Fibroblast of peridontal ligament (primary cell): ENCODE measurements around the gene CELF5.
"Not testable (repeated sequence)": the region's sequence is repeated elsewhere in the genome, so short reads cannot be mapped to it uniquely, and the experiment has no call there.

Experiments
- DNase-seq: peaks from one replicate; pipeline ENCODE4 v3.0.0-alpha.2; 2010; ENCODE audit errors: extremely low read depth

Gene CELF5

DNA sequence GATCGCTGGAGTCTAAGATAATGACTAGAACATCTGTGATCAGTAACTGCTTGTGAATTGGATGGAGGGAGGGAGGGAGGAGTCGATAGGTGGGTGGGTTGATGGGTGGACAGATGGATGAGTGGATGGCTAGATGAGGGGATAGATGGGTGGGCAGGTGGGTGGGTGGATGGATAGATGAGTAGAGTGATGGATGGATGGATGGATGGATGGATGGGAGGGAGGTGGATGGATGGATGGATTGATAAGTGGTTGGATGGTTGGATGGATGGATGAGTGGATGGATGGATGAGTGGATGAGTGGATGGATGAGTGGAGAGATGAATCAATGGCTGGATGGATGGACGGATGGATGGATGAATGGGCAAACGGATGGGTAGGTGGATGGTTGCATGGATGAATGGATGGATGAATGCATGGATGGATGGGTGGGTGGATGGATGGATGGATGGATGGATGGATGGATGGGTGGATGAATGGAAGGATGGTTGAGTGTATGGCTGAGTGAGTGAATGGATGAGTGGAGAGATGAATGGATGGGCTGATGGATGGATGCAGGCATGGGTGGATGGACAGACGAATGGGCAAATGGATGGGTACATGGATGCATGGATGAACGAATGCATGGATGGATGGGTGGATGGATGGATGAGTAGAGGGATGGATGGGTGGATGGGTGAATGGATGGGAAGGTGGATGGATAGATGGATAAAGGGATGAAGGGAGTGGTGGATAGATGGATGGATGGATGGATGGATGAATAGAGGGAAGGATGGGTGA, 97.9 kb downstream of the CELF5 start:
- no peak for DNase-seq

GRCh38 chr19:3323026-3323425, 98.6 kb downstream of the CELF5 start:
- no peak for DNase-seq

- DNase-seq, result no peak
Measured at GRCh38 chr19:3323658-3324057, 99.2 kb downstream of the CELF5 start.

DNA sequence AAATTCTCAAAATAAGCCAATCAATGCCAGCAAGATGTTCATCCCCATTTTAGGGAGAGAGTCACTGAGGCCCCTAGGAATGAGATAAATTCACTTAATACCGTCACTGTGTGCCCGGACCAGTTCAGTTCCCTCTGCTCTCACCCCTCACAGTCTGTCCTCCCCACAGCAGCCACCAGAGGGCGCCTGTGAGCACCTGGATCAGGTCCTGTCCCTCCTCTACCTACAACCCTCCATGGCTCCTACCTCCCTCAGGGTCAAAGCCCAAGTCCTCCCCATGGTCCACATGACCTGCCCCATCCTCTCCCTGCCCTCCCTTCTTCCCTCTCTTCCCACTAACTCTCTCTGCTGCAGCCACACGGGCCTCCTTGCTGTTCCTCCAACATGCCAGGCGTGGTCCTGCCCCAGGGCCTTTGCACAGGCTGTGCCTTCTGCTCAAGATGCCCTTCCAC, 100.0 kb downstream of the CELF5 start:
- no peak for DNase-seq

- no peak for DNase-seq
Measured at GRCh38 chr19:3325451-3325850, 101.0 kb downstream of the CELF5 start.

GRCh38 chr19:3328743-3329142, 104.3 kb downstream of the CELF5 start:
- DNase-seq, result no peak

DNA sequence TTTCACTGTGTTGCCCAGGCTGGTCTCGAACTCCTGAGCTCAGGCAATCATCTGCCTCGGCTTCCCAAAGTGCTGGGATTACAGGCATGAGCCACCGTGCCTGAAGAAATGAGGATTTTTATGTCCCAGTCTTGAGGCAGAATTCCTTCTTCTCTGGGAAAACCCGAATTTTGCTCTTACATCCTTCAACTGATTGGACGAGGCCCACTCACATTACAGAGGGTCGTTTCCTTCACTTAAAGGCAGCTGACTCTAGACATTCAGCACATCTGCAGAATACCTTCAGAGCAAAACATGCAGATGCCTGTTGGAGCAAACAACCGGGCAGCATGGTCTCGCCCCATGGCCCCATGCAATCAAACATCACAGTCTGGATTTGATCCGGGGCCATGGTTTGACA, 105.6 kb downstream of the CELF5 start:
- DNase-seq, result no peak

GRCh38 chr19:3332232-3332631, 107.8 kb downstream of the CELF5 start:
- not testable (repeated sequence) for DNase-seq

- DNase-seq, result no peak
Measured at GRCh38 chr19:3333020-3333583, 108.6 kb downstream of the CELF5 start.

GRCh38 chr19:3333662-3334061, 109.2 kb downstream of the CELF5 start:
- no peak for DNase-seq

DNA sequence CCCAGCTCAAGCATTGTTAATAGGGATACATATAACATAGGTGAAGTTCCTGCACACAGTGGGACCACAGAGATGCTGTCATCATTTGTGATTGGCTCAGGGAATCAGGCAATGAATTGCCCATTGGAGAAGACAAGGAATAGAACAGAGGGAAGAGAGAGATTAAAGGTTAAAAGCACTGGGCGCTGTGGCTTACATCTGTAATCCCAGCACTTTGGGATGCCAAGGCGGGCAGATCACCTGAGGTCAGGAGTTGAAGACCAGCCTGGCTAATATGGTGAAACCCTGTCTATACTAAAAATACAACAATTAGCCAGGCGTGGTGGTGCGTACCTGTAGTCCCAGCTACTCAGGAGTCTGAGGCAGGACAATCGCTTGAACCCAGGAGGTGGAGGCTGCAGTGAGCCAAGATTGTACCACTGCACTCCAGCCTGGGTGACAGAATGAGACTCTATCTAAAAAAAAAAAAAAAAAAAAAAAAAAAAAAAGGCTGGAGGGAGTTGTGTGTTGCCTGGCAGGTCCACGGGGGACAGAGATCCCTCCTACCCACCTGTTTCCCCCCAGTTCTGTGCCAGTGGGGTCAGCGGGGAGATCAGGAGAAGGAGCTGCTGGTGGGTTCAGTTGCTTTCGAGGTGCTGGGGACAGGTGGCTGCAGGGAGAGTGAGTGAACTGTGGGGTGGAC, 110.4 kb downstream of the CELF5 start:
- not testable (repeated sequence) for DNase-seq

DNA sequence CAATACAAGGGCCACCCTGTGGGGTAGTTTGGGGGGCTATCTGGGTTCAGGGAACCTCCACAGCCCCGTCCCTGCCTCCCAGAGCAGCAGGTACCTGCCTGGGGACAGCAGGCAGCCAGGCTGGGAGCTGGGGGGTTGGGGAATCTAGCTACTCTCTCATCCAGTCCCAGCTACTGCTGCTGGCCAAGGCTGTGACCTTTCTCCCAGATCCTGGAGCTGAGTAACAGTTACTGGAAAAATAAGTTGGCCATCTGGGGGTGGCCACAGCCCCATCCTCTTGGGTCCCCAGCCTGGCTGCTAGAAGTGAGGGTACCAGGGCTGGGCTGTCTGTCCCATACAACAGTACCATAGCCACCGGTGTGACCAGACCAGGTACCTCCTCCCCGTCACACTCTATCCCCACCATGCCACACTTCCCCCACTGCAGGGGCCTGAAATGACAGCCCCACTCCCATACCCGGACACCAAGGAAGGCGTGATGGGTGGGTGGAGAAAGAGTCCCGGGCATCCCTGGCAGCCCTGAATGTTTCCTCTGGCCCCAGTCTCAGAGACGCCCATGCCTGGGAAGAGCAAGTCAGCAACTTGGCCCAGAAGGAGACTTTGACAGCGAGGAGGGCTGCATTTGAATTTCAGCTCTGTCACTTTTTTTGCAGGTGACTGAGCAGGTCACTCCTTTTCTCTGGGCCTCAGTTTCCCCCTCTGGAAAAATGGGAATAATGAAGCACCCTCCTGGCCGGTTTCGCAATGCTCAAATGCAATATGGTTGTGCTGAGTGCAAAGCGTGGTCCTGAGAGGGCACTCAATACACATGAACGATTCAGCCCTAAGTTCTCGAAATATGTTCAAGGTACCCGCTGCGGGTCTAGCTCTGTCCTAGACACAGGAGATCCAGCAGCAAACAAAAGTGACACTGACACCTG, 111.2 kb downstream of the CELF5 start:
- DNase-seq, result peak; percentile 64

- no peak for DNase-seq
Measured at GRCh38 chr19:3336351-3336679, 111.9 kb downstream of the CELF5 start.

- DNase-seq, result peak; percentile 71
Measured at GRCh38 chr19:3336680-3337523, 112.4 kb downstream of the CELF5 start.

- no peak for DNase-seq
Measured at GRCh38 chr19:3338541-3339181, 114.2 kb downstream of the CELF5 start.

DNA sequence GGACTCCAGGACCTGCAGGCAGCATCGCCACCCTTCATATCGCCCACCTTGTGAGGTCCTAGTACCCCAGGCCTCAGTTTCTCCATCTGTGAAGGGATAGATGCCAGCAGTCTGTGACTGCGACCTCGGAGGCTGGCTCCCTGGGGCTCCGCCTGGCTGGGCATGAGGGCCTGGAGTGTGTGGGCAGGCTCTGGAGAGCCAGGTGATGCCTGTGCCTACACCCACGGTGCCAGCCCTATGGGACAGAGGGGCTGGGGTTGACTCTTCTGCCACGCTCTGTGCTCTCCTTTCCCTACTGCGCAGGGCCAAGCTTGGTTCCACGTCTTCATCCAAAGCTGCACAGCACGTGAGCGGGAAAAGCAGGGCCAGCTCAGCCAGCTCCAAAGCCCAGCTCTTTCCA, 115.9 kb downstream of the CELF5 start:
- DNase-seq, result no peak

DNA sequence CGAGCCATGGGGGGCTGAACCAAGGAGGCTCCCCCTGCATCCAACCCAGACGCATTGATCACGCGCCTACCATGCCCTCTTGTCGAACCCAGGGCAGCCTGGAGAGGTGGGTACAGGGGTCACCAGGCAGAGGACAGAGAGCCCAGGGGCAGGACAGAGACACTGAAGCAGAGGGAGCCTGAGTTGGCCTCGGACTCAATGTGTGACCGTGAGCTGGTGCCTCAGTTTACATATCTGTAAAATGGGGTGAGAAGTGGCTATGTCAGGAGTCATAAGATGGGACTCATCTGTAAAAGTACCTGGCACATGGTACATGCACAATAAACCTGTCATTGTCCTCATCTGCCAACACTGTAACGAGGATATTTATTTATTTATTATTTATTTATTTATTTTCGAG, 117.8 kb downstream of the CELF5 start:
- no peak for DNase-seq

DNA sequence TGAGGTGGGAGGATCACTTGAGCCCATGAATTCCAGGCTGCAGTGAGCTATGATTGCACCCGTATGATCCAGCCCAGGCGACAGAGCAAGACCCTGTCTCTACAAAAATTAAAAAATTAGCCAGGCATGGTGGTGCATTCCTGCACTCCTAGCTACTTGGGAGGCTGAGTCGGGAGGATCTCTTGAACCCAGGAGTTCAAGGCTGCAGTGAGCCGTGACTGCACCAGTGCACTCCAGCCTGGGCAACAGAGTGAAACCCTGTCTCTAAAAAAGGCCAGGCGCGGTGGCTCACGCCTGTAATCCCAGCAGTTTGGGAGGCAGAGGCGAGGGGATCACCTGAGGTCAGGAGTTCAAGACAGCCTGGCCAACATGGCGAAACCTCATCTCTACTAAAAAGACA, 118.5 kb downstream of the CELF5 start:
- not testable (repeated sequence) for DNase-seq

DNA sequence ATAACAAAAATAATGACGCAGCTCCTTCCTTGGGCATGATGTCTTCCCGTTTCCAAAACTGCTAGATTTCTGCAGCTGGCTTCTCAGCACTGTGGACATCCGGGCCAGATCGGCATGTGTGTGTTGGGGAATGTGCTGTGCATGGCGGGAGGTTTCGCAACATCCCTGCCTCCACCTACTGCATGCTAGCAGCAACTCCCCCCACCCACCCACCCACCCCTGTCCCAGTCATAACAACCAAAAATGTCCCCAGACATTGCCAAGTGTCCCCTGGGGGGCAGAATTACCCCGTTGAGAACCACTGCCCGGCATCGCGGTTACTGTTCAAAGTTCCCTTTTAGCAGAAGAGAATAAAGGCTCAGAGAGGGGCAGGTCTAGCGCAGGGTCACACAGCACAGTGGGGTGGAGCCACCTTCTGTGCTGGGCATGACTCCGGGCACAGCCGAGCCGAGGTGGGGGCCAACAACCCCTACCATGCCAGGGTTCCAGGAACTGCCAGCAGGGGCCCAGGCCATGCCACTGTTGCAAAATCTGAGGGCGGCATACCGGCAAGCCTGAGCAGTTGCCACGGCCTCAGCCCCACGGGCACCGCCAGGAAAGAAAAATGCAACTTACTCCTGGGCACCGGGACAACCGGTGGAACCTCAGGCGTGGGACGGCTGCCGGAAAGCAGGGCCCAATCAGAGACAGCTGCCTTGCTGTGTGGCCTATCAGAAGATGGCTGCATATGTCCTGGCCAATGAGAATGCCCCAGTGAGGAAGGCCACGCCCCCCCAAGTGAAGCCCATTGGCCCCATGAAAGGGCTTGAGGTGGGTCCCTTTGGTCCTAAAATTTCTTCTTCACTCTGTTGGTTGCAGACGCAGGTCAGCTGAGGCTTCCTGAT, 119.4 kb downstream of the CELF5 start:
- DNase-seq, result peak; percentile 80
